Osteocyte (in vitro differentiated cells): Measurements from ENCODE around the gene POP4. TPM values are rescaled to one million over a fixed set of nuclear protein-coding genes. Genes with fewer than 3 reads are reported as not detected.

Experiments used
- DNase-seq: peaks from one replicate; pipeline ENCODE4 v3.0.0; 2021; ENCODE audit warnings: mixed read lengths; ENCODE audit not compliant: unreplicated experiment; ENCODE audit errors: extremely low spot score
- H3K27ac Mint-ChIP-seq: one replicate; pipeline ENCODE4 v1.8.0; 2021; ENCODE audit warnings: mild to moderate bottlenecking, mixed read lengths; ENCODE audit not compliant: unreplicated experiment
- H3K27me3 Mint-ChIP-seq: one replicate; pipeline ENCODE4 v1.8.0; 2021; ENCODE audit warnings: mixed read lengths; ENCODE audit not compliant: unreplicated experiment
- H3K36me3 Mint-ChIP-seq: one replicate; pipeline ENCODE4 v1.8.0; 2021; ENCODE audit warnings: mixed read lengths; ENCODE audit not compliant: unreplicated experiment
- H3K4me1 Mint-ChIP-seq: one replicate; pipeline ENCODE4 v1.8.0; 2021; ENCODE audit warnings: mixed read lengths; ENCODE audit not compliant: unreplicated experiment
- H3K4me3 Mint-ChIP-seq: one replicate; pipeline ENCODE4 v1.8.0; 2021; ENCODE audit warnings: mild to moderate bottlenecking, moderate library complexity, mixed read lengths; ENCODE audit not compliant: unreplicated experiment
- H3K9me3 Mint-ChIP-seq: one replicate; pipeline ENCODE4 v1.8.0; 2021; ENCODE audit warnings: mixed read lengths; ENCODE audit not compliant: unreplicated experiment
- total RNA-seq: library from RNA; stranded (reverse); gene quantifications from 2 replicates; pipeline ENCODE4 v1.2.1, GENCODE V29; 2021
- TF ChIP-seq, protein P1 (sequence below): fragments of 200-600 bp; sonication (generic); IDR thresholded peaks from 2 replicates; pipeline ENCODE4 v1.5.0; 2021; ENCODE audit warnings: antibody characterized with exemption, mild to moderate bottlenecking, moderate library complexity

POP4 gene
- total RNA-seq, 1 donor from 2014 or later = 61.7 TPM

DNA sequence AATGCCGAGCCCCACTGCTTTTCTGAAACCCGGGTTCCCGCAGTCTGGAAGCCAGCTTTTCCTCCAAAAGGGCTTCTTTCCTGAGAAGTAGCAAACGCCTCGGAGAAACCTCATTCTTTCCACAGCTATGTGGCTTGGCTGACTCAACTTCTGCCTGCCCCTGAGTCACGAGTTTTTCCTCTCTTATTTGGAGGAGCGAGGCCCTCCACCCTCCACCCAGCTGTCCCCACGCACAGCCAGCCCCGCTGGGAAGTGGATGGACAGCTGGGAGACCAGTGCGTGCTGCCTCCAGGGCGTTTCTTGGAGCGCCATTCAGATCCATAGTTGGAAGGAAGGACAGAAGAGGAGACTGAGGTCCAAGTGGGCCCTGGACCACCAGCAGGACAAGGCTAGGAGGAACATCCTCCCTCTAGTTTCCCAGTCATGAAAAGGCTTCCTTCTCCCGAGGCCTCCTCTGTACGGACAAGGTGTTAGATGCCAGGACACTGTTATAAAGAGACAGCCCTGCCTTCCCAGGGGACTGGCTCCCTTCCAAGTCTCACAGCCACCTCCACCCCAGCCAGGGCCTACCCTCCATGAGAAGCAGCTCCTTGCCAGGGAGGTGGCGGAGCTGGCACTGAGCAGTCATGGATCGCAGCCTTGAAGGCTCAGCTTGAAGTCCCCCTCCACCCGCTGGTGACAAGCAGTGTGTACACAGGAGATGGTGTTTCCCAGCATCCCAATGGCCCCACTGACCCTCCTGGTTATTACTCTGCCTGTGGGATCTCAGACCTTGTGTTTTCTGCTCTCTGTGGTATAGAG is 56.7 kb downstream of the POP4 start:
- no peaks in the 10 kb centered on the region for H3K9me3 Mint-ChIP-seq
- TF ChIP-seq, protein P1, sequence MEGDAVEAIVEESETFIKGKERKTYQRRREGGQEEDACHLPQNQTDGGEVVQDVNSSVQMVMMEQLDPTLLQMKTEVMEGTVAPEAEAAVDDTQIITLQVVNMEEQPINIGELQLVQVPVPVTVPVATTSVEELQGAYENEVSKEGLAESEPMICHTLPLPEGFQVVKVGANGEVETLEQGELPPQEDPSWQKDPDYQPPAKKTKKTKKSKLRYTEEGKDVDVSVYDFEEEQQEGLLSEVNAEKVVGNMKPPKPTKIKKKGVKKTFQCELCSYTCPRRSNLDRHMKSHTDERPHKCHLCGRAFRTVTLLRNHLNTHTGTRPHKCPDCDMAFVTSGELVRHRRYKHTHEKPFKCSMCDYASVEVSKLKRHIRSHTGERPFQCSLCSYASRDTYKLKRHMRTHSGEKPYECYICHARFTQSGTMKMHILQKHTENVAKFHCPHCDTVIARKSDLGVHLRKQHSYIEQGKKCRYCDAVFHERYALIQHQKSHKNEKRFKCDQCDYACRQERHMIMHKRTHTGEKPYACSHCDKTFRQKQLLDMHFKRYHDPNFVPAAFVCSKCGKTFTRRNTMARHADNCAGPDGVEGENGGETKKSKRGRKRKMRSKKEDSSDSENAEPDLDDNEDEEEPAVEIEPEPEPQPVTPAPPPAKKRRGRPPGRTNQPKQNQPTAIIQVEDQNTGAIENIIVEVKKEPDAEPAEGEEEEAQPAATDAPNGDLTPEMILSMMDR = no peak
- no peaks in the 10 kb centered on the region for H3K27me3 Mint-ChIP-seq
- DNase-seq = peak; percentile 91
- H3K4me3 Mint-ChIP-seq = peak overlapping the region; percentile 62
- peak overlapping the region; percentile 99 for H3K27ac Mint-ChIP-seq
- H3K4me1 Mint-ChIP-seq = peaks cover 68% of the 10 kb centered on the region
- peaks cover 4% of the 10 kb centered on the region for H3K36me3 Mint-ChIP-seq

DNA sequence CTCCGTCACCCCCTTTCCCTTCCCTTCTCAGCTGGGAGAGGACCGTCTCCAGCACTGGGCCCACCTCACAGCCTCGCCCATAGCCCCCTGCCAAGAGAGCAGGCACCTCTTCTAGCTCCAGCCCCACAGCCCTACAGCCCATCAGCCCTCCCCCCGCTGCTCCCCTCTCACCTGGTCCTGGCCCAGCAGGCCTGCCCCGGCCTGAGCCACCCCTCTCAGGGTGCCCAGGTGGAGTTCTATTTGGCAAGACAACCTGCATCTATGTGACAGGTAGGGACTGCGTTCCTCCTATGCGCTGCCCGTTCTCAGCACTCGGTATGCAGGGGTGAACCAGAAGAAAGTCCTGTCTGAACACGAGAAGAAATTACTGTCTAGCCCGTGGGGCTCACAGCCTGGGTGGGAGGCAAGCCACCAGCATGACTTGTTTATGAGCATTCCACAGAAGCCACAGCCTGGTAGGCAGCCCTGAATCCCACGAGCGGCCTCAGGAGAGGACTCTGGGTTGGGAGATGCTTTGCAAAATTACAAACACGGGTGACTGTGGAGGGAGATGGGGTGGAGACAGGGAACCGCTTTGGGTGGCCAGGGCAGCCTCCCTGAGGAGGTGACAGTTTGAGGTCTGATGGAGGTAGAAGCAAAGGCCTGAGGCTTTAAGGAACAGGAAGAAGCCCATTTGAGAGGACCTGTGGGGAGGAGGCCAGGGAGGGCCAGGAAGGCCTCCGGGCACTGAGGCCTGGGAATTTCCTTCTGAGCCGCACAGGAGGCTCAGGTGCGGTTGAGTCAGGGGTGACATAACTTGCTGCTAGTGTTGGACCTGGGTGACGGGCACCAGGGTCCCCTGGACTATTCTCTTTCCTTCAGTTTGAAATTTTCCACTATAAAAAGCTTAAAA is 58.0 kb downstream of the POP4 start:
- Mint-ChIP-seq H3K36me3 (peaks cover 4% of the 10 kb centered on the region), H3K9me3 (no peaks in the 10 kb centered on the region), H3K4me3 (peak overlapping the region; percentile 65), H3K27ac (peak overlapping the region; percentile 99), H3K27me3 (no peaks in the 10 kb centered on the region), H3K4me1 (peaks cover 73% of the 10 kb centered on the region)
- TF ChIP-seq, protein P1 = no peak
- no peak for DNase-seq

DNA sequence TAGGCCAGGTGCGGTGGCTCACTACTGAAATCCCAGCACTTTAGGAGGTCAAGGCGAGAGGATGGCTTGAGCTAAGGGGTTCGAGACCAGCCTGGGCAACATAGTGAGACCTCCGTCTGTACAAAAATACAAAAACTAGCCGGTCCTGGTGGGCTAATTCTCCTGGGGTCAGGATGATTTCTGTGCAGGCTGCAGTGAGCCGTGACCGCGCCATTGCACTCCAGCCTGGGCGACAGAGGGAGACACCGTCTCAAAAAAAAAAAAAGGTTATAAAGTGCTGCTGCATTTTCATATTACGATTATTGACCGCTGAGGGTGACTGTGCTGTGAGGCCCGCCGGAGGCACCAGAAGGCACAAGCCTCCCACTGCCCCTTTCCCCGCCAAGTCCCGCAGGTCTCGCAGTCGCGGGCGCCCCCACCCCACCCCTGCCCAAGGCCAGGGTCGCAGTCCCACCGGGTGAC is 58.7 kb downstream of the POP4 start:
- DNase-seq = no peak
- peak overlapping the region; percentile 65 for H3K4me3 Mint-ChIP-seq
- no peaks in the 10 kb centered on the region for H3K9me3 Mint-ChIP-seq
- H3K36me3 Mint-ChIP-seq = peaks cover 9% of the 10 kb centered on the region
- peaks cover 80% of the 10 kb centered on the region for H3K4me1 Mint-ChIP-seq
- TF ChIP-seq, protein P1 = peak; percentile 5
- no peaks in the 10 kb centered on the region for H3K27me3 Mint-ChIP-seq
- peak overlapping the region; percentile 99 for H3K27ac Mint-ChIP-seq

DNA sequence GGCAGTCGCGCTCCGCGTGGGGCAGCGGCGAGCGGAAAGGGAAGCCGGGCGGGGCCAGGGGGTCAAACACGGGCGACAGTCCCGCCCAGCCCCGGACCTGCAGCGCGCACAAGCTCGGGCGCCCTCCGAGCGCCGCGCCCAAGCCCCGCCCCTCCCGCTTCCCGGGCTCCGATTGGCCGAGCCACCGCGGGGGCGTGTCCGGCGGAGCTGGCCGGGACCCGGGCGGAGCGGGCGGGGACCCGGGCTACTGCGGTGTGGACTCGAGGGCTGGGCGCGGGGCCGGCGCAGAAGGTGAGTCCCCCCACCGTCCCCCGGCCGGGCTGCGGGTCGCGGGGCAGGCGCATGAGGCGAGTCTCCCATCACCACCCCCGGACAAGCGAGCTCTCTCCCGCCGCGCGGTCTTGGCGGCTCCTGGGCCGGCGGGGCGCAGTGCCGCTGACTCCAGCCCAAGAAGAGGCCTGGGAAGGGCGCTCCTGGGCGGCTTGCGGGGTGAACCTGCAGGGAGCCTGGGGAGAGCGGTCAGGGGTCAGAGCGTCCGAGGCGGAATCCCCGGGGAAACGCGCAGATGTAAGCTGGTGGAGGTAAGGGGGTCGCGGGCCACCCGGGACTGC is 59.2 kb downstream of the POP4 start, which contains the start of gene PLEKHF1:
Gene PLEKHF1, plus strand, starts transcription at position 247 of the 611 bp plus-strand sequence. CDS start 8,379 bp downstream, outside the sequence.
- DNase-seq = peak; percentile 95
- H3K4me3 Mint-ChIP-seq = peak within 1 kb of the TSS; percentile 89
- TF ChIP-seq, protein P1 = no peak
- peaks cover 10% of the 10 kb centered on the region for H3K36me3 Mint-ChIP-seq
- peak within 1 kb of the TSS; percentile 99 for H3K27ac Mint-ChIP-seq
- H3K9me3 Mint-ChIP-seq = no peaks in the 10 kb centered on the region
- peaks cover 78% of the 10 kb centered on the region for H3K4me1 Mint-ChIP-seq
- H3K27me3 Mint-ChIP-seq = no peaks in the 10 kb centered on the region
